DOHH2 (cell line): ENCODE data around the gene FTCD.

ENCODE experiments used
- H3F3A ChIP-seq: fragments of 200-600 bp; sonication (generic), shearing (Covaris generic); 2 replicates; pipeline ENCODE4 v1.6.0; 2016; ENCODE audit warnings: antibody characterized with exemption, mild to moderate bottlenecking; ENCODE audit not compliant: control insufficient read depth, insufficient read depth
- H3K27ac ChIP-seq: fragments of 200-600 bp; sonication (generic); 2 replicates; pipeline ENCODE4 v1.5.1; 2014; ENCODE audit warnings: low read depth, mild to moderate bottlenecking, low read length, moderate library complexity
- H3K27me3 ChIP-seq: fragments of 200-600 bp; sonication (generic); 2 replicates; pipeline ENCODE4 v1.6.1; 2014; ENCODE audit warnings: mild to moderate bottlenecking, low read length, mixed read lengths; ENCODE audit not compliant: control insufficient read depth
- H3K36me3 ChIP-seq: fragments of 200-600 bp; sonication (generic); 2 replicates; pipeline ENCODE4 v1.6.1; 2014; ENCODE audit warnings: mild to moderate bottlenecking, low read length, moderate library complexity, mixed read lengths; ENCODE audit not compliant: control insufficient read depth
- H3K4me1 ChIP-seq: fragments of 200-600 bp; sonication (generic); 2 replicates; pipeline ENCODE4 v1.6.1; 2014; ENCODE audit warnings: mild to moderate bottlenecking, low read length, mixed read lengths; ENCODE audit not compliant: control insufficient read depth
- H3K4me2 ChIP-seq: fragments of 200-600 bp; sonication (generic); 2 replicates; pipeline ENCODE4 v1.6.0; 2014; ENCODE audit warnings: mild to moderate bottlenecking, low read length, moderate library complexity
- H3K4me3 ChIP-seq: fragments of 200-600 bp; sonication (generic); 2 replicates; pipeline ENCODE4 v1.5.1; 2014; ENCODE audit warnings: mild to moderate bottlenecking, low read length, mixed read lengths
- H3K79me2 ChIP-seq: fragments of 200-600 bp; sonication (generic); 2 replicates; pipeline ENCODE4 v1.6.1; 2014; ENCODE audit warnings: mild to moderate bottlenecking, low read length, mixed read lengths; ENCODE audit not compliant: control insufficient read depth
- H3K9me2 ChIP-seq: fragments of 200-600 bp; sonication (generic); replicated peaks from 2 replicates; pipeline ENCODE4 v1.6.1; 2014; ENCODE audit warnings: mild to moderate bottlenecking, low read length, mixed read lengths; ENCODE audit not compliant: control insufficient read depth
- H3K9me3 ChIP-seq: fragments of 200-600 bp; sonication (generic); 2 replicates; pipeline ENCODE4 v1.6.1; 2014; ENCODE audit warnings: antibody characterized with exemption, low read length, mixed read lengths; ENCODE audit not compliant: control insufficient read depth, insufficient read depth
- H4K20me1 ChIP-seq: fragments of 200-600 bp; sonication (generic); 2 replicates; pipeline ENCODE4 v1.6.0; 2014; ENCODE audit warnings: low read depth, mild to moderate bottlenecking, antibody characterized with exemption, low read length, moderate library complexity; ENCODE audit not compliant: control insufficient read depth, insufficient read depth
- CTCF ChIP-seq: fragments of 200-600 bp; sonication (generic); IDR thresholded peaks from one replicate; pipeline ENCODE4 v1.5.1; 2014; ENCODE audit warnings: antibody characterized with exemption, mild to moderate bottlenecking, low read depth, low read length; ENCODE audit not compliant: poor library complexity, severe bottlenecking
- EZH2phosphoT487 ChIP-seq: fragments of 200-600 bp; sonication (generic); IDR thresholded peaks from 2 replicates; pipeline ENCODE4 v1.6.1; 2017; ENCODE audit warnings: borderline replicate concordance, mild to moderate bottlenecking, antibody characterized with exemption, low read length, moderate library complexity, mixed read lengths

Gene FTCD

GRCh38 chr21:46163380-46163779 lies 8.0 kb upstream of the FTCD start:
- no peak overlapping the region for H3K4me3 ChIP-seq
- H3K4me1 ChIP-seq = no peaks in the 10 kb centered on the region
- peaks cover 3% of the 10 kb centered on the region; the same call in 1 of the 2 replicates for H3K9me3 ChIP-seq
- no peak for TF ChIP-seq CTCF
- no peak for TF ChIP-seq EZH2phosphoT487
- no peak overlapping the region for H3K27ac ChIP-seq
- H3K4me2 ChIP-seq = no peak overlapping the region
- H3F3A ChIP-seq = no peaks in the 10 kb centered on the region
- H3K79me2 ChIP-seq = no peaks in the 10 kb centered on the region
- no peaks in the 10 kb centered on the region for H3K27me3 ChIP-seq
- no peaks in the 10 kb centered on the region for H3K9me2 ChIP-seq
- H3K36me3 ChIP-seq = no peaks in the 10 kb centered on the region; the same call in 1 of the 2 replicates
- no peaks in the 10 kb centered on the region for H4K20me1 ChIP-seq

- Histone ChIP-seq H3K27ac (no peak overlapping the region), H3K9me2 (no peaks in the 10 kb centered on the region), H3K9me3 (peaks cover 3% of the 10 kb centered on the region; the same call in 1 of the 2 replicates), H4K20me1 (no peaks in the 10 kb centered on the region), H3K36me3 (no peaks in the 10 kb centered on the region; the same call in 1 of the 2 replicates), H3K27me3 (no peaks in the 10 kb centered on the region), H3K79me2 (no peaks in the 10 kb centered on the region), H3K4me1 (no peaks in the 10 kb centered on the region), H3F3A (no peaks in the 10 kb centered on the region), H3K4me2 (no peak overlapping the region), H3K4me3 (no peak overlapping the region)
- TF ChIP-seq CTCF = no peak
- no peak for TF ChIP-seq EZH2phosphoT487
Observed at GRCh38 chr21:46161633-46162592, 6.5 kb upstream of the FTCD start.

- no peak for TF ChIP-seq EZH2phosphoT487
- TF ChIP-seq CTCF = no peak
- Histone ChIP-seq H3K9me3 (peaks cover 3% of the 10 kb centered on the region; the same call in 1 of the 2 replicates), H3F3A (no peaks in the 10 kb centered on the region), H3K4me2 (no peak overlapping the region), H3K36me3 (no peaks in the 10 kb centered on the region; the same call in 1 of the 2 replicates), H4K20me1 (no peaks in the 10 kb centered on the region), H3K27me3 (no peaks in the 10 kb centered on the region), H3K4me1 (no peaks in the 10 kb centered on the region), H3K9me2 (no peaks in the 10 kb centered on the region), H3K27ac (no peak overlapping the region), H3K79me2 (no peaks in the 10 kb centered on the region), H3K4me3 (no peak overlapping the region)
Observed at GRCh38 chr21:46160907-46161632, 5.7 kb upstream of the FTCD start.
